Measurements from ENCODE around the gene PDE3A.
"Not testable (repeated sequence)": the region's sequence is repeated elsewhere in the genome, so short reads cannot be mapped to it uniquely, and the experiment has no call there.

PDE3A gene

GRCh38 chr12:20375560-20375959, 7.2 kb downstream of the PDE3A start:
- DNase-seq: no peak

GRCh38 chr12:20376984-20377383, 8.6 kb downstream of the PDE3A start:
- peak; percentile 53 for DNase-seq

GRCh38 chr12:20377750-20378149, 9.4 kb downstream of the PDE3A start:
- DNase-seq: no peak

- DNase-seq: no peak
Observed at GRCh38 chr12:20382117-20382516, 13.8 kb downstream of the PDE3A start.

GRCh38 chr12:20383612-20384011, 15.3 kb downstream of the PDE3A start:
- no peak for DNase-seq

GRCh38 chr12:20384836-20385235, 16.5 kb downstream of the PDE3A start:
- DNase-seq: not testable (repeated sequence)

GRCh38 chr12:20390846-20391245, 22.5 kb downstream of the PDE3A start:
- DNase-seq: no peak

- no peak for DNase-seq
Observed at GRCh38 chr12:20392339-20392738, 24.0 kb downstream of the PDE3A start.

- DNase-seq: no peak
Observed at GRCh38 chr12:20393707-20394106, 25.4 kb downstream of the PDE3A start.

- no peak for DNase-seq
Observed at GRCh38 chr12:20395791-20396550, 27.6 kb downstream of the PDE3A start.

GRCh38 chr12:20398686-20399085, 30.3 kb downstream of the PDE3A start:
- no peak for DNase-seq

- no peak for DNase-seq
Observed at GRCh38 chr12:20400003-20400402, 31.7 kb downstream of the PDE3A start.

- DNase-seq: no peak
Observed at GRCh38 chr12:20403230-20403629, 34.9 kb downstream of the PDE3A start.

- no peak for DNase-seq
Observed at GRCh38 chr12:20404576-20405346, 36.4 kb downstream of the PDE3A start.

- no peak for DNase-seq
Observed at GRCh38 chr12:20409607-20410377, 41.5 kb downstream of the PDE3A start.

GRCh38 chr12:20410734-20411133, 42.4 kb downstream of the PDE3A start:
- no peak for DNase-seq

GRCh38 chr12:20411345-20411744, 43.0 kb downstream of the PDE3A start:
- DNase-seq: no peak

GRCh38 chr12:20415028-20415427, 46.7 kb downstream of the PDE3A start:
- DNase-seq: peak; percentile 51

GRCh38 chr12:20415641-20416040, 47.3 kb downstream of the PDE3A start:
- DNase-seq: no peak

GRCh38 chr12:20420557-20420956, 52.2 kb downstream of the PDE3A start:
- no peak for DNase-seq

- no peak for DNase-seq
Observed at GRCh38 chr12:20421421-20421820, 53.1 kb downstream of the PDE3A start.

- no peak for DNase-seq
Observed at GRCh38 chr12:20423557-20423956, 55.2 kb downstream of the PDE3A start.

- no peak for DNase-seq
Observed at GRCh38 chr12:20424841-20425240, 56.5 kb downstream of the PDE3A start.

- no peak for DNase-seq
Observed at GRCh38 chr12:20426191-20426590, 57.9 kb downstream of the PDE3A start.

Data from eye (tissue), 1 donor.